Breast epithelium (tissue), 4 donors: Measurements from ENCODE around the gene HGFAC. TPM values are rescaled to one million over a fixed set of nuclear protein-coding genes. Genes with fewer than 3 reads are reported as not detected.

Source experiments
- DNase-seq, 2 donors: peaks; one replicate each; pipeline ENCODE4 v3.0.0-alpha.2; 2019; ENCODE audit warnings: low spot score in 2 of 2
- H3K27ac ChIP-seq, 2 donors: fragments of 200-600 bp; sonication (generic) in 1 of 2; one replicate each; pipeline ENCODE4 v1.5.1; 2016 to 2019; ENCODE audit warnings: mild to moderate bottlenecking in 1 of 2
- H3K27me3 ChIP-seq, 2 donors: fragments of 200-600 bp; sonication (generic) in 1 of 2; one replicate each; pipeline versions ENCODE4 v1.5.1 to v1.6.0; 2017 to 2019; ENCODE audit warnings: control low read depth in 1 of 2, mild to moderate bottlenecking in 1 of 2
- H3K36me3 ChIP-seq: fragments of 200-600 bp; one replicate; pipeline ENCODE4 v1.5.1; 2019
- H3K4me1 ChIP-seq, 2 donors: fragments of 200-600 bp; sonication (generic); one replicate each; pipeline ENCODE4 v1.5.1; 2016 to 2019; ENCODE audit warnings: control low read depth in 1 of 2
- H3K4me3 ChIP-seq, 3 donors: fragments of 200-600 bp; sonication (generic); 1 replicate in 2 of 3; 2 replicates in 1 of 3; pipeline ENCODE4 v1.5.1; 2016 to 2019; ENCODE audit warnings: mild to moderate bottlenecking in 3 of 3, moderate library complexity in 2 of 3
- H3K9me3 ChIP-seq, 2 donors: fragments of 200-600 bp; sonication (generic) in 1 of 2; one replicate each; pipeline ENCODE4 v1.5.1; 2016 to 2019; ENCODE audit warnings: control low read depth in 1 of 2
- CTCF ChIP-seq, 3 donors: fragments of 450-650 bp; IDR thresholded peaks; one replicate each; pipeline ENCODE4 v1.5.1; 2016 to 2017; ENCODE audit warnings: antibody characterized with exemption in 3 of 3, mild to moderate bottlenecking in 3 of 3, moderate library complexity in 3 of 3
- POLR2A ChIP-seq: fragments of 450-650 bp; IDR thresholded peaks from one replicate; pipeline ENCODE4 v1.6.1; 2016; ENCODE audit warnings: antibody characterized with exemption, mild to moderate bottlenecking, moderate library complexity
- POLR2AphosphoS5 ChIP-seq, 3 donors: sonication (generic); formaldehyde crosslinking; IDR thresholded peaks; one replicate each; pipeline ENCODE4 v1.6.1; 2017; ENCODE audit warnings: antibody characterized with exemption in 3 of 3
- intact Hi-C: fragments of 100-400 bp; cut with DNase I; formaldehyde crosslinking; loops from one replicate; pipeline ENCODE4 v1.15.1; 2023; ENCODE audit warnings: low total_unique reads
- total RNA-seq, 3 donors: library from RNA; depleted of rRNA; stranded (reverse); fragments of >200 nt; gene quantifications; one replicate each; pipeline ENCODE4 v1.1.0, GENCODE V29; 2016

The HGFAC gene
- total RNA-seq, 3 donors from 2014 or later, result 0.59 to 1.3 TPM; not detected in 1

- no peaks in the 10 kb centered on the region for H3K9me3 ChIP-seq
- intact Hi-C loops, result no loop called here
- no peak for TF ChIP-seq POLR2AphosphoS5 (IDR thresholded peaks at IDR 0.05)
- no peak for TF ChIP-seq CTCF (IDR thresholded peaks at IDR 0.05)
- no peak for TF ChIP-seq POLR2A
- H3K27ac ChIP-seq, result no peak overlapping the region
- no peak overlapping the region for H3K4me3 ChIP-seq
- peaks cover 0 to 25% of the 10 kb centered on the region in 2 donors for H3K27me3 ChIP-seq
- no peaks in the 10 kb centered on the region for H3K36me3 ChIP-seq
- H3K4me1 ChIP-seq, result peaks cover 6 to 13% of the 10 kb centered on the region in 2 donors
- DNase-seq, result no peak
Measured at GRCh38 chr4:3481113-3481531, 39.4 kb downstream of the HGFAC start.

GRCh38 chr4:3481783-3482393, 40.1 kb downstream of the HGFAC start:
- Histone ChIP-seq H3K4me1 (peaks cover 6 to 13% of the 10 kb centered on the region in 2 donors), H3K4me3 (no peak overlapping the region), H3K27me3 (peaks cover 0 to 27% of the 10 kb centered on the region in 2 donors), H3K9me3 (no peaks in the 10 kb centered on the region), H3K36me3 (no peaks in the 10 kb centered on the region), H3K27ac (no peak overlapping the region)
- intact Hi-C loops, result no loop called here
- TF ChIP-seq CTCF (IDR thresholded peaks at IDR 0.05) (no peak), POLR2AphosphoS5 (IDR thresholded peaks at IDR 0.05) (no peak), POLR2A (no peak)
- no peak for DNase-seq

- TF ChIP-seq CTCF (IDR thresholded peaks at IDR 0.05) (no peak), POLR2AphosphoS5 (IDR thresholded peaks at IDR 0.05) (no peak), POLR2A (no peak)
- intact Hi-C loops, result no loop called here
- Histone ChIP-seq H3K4me1 (peaks cover 6 to 13% of the 10 kb centered on the region in 2 donors), H3K4me3 (no peak overlapping the region), H3K36me3 (no peaks in the 10 kb centered on the region), H3K9me3 (no peaks in the 10 kb centered on the region), H3K27ac (no peak overlapping the region), H3K27me3 (peaks cover 0 to 27% of the 10 kb centered on the region in 2 donors)
- DNase-seq, result no peak
Measured at GRCh38 chr4:3482707-3483106, 40.9 kb downstream of the HGFAC start.

- H3K36me3 ChIP-seq, result no peaks in the 10 kb centered on the region
- DNase-seq, result peak in 1 of 2 donors; percentile 61
- peaks cover 0 to 30% of the 10 kb centered on the region in 2 donors for H3K27me3 ChIP-seq
- H3K4me1 ChIP-seq, result peaks cover 6 to 13% of the 10 kb centered on the region in 2 donors
- no peaks in the 10 kb centered on the region for H3K9me3 ChIP-seq
- intact Hi-C loops, result no loop called here
- peak overlapping the region in 1 of 2 donors; percentile 57 for H3K27ac ChIP-seq
- H3K4me3 ChIP-seq, result peak overlapping the region in 1 of 3 donors; percentile 46
- TF ChIP-seq CTCF (IDR thresholded peaks at IDR 0.05), result no peak
- TF ChIP-seq POLR2AphosphoS5 (IDR thresholded peaks at IDR 0.05), result no peak
- no peak for TF ChIP-seq POLR2A
Measured at GRCh38 chr4:3483471-3483921, 41.7 kb downstream of the HGFAC start.
